Loucy (cell line): Measurements from ENCODE around the gene CCDC47.

Experiments used
- H2AFZ ChIP-seq: fragments of 200-600 bp; sonication (generic); 2 replicates; pipeline ENCODE4 v1.6.0; 2016; ENCODE audit warnings: antibody characterized with exemption, mild to moderate bottlenecking, low read length, moderate library complexity
- H3F3A ChIP-seq: fragments of 200-600 bp; 2 replicates; pipeline ENCODE4 v1.6.0; 2016; ENCODE audit warnings: antibody characterized with exemption, low read depth, mild to moderate bottlenecking
- H3K27me3 ChIP-seq: fragments of 200-600 bp; sonication (generic); 2 replicates; pipeline ENCODE4 v1.6.1; 2014; ENCODE audit warnings: low read length, mild to moderate bottlenecking; ENCODE audit not compliant: insufficient read depth, poor library complexity, severe bottlenecking
- H3K36me3 ChIP-seq: fragments of 200-600 bp; sonication (generic); 2 replicates; pipeline ENCODE4 v1.6.1; 2016; ENCODE audit warnings: low read length; ENCODE audit not compliant: insufficient read depth
- H3K4me1 ChIP-seq: fragments of 200-600 bp; sonication (generic); 2 replicates; pipeline ENCODE4 v1.5.1; 2014; ENCODE audit warnings: low read length, mild to moderate bottlenecking; ENCODE audit not compliant: insufficient read depth, poor library complexity, severe bottlenecking
- H3K4me2 ChIP-seq: fragments of 200-600 bp; sonication (generic); 2 replicates; pipeline ENCODE4 v1.6.0; 2014; ENCODE audit warnings: antibody characterized with exemption, low read length, low read depth, mild to moderate bottlenecking; ENCODE audit not compliant: poor library complexity, severe bottlenecking
- H3K4me3 ChIP-seq: fragments of 200-600 bp; sonication (generic); 2 replicates; pipeline ENCODE4 v1.5.1; 2014; ENCODE audit warnings: low read length, mild to moderate bottlenecking, mixed read lengths; ENCODE audit not compliant: poor library complexity, severe bottlenecking
- H3K79me2 ChIP-seq: fragments of 200-600 bp; sonication (generic); 2 replicates; pipeline ENCODE4 v1.6.1; 2014; ENCODE audit warnings: low read length; ENCODE audit not compliant: insufficient read depth
- H3K9ac ChIP-seq: fragments of 200-600 bp; sonication (generic); 2 replicates; pipeline ENCODE4 v1.6.0; 2014; ENCODE audit warnings: mild to moderate bottlenecking, low read depth, low read length, moderate library complexity; ENCODE audit not compliant: poor library complexity, severe bottlenecking
- H3K9me2 ChIP-seq: fragments of 200-600 bp; sonication (generic); replicated peaks from 2 replicates; pipeline ENCODE4 v1.6.1; 2016; ENCODE audit warnings: low read depth, low read length, mixed read lengths
- H3K9me3 ChIP-seq: fragments of 200-600 bp; sonication (generic); 2 replicates; pipeline ENCODE4 v1.6.1; 2014; ENCODE audit warnings: mild to moderate bottlenecking, antibody characterized with exemption, low read length, low read depth; ENCODE audit not compliant: insufficient read depth
- H4K20me1 ChIP-seq: fragments of 200-600 bp; sonication (generic); 2 replicates; pipeline ENCODE4 v1.6.0; 2014; ENCODE audit warnings: antibody characterized with exemption, low read length, mild to moderate bottlenecking; ENCODE audit not compliant: insufficient read depth, poor library complexity, severe bottlenecking
- EZH2phosphoT487 ChIP-seq: fragments of 200-600 bp; IDR thresholded peaks from 2 replicates; pipeline ENCODE4 v1.6.1; 2018; ENCODE audit warnings: antibody characterized with exemption, mild to moderate bottlenecking, moderate library complexity, borderline replicate concordance
- TF ChIP-seq, protein P1 (sequence below): fragments of 200-600 bp; sonication (generic); conservative IDR thresholded peaks from 2 replicates; pipeline ENCODE4 v1.5.1; 2014; ENCODE audit warnings: mild to moderate bottlenecking, antibody characterized with exemption, low read length

The CCDC47 gene

DNA sequence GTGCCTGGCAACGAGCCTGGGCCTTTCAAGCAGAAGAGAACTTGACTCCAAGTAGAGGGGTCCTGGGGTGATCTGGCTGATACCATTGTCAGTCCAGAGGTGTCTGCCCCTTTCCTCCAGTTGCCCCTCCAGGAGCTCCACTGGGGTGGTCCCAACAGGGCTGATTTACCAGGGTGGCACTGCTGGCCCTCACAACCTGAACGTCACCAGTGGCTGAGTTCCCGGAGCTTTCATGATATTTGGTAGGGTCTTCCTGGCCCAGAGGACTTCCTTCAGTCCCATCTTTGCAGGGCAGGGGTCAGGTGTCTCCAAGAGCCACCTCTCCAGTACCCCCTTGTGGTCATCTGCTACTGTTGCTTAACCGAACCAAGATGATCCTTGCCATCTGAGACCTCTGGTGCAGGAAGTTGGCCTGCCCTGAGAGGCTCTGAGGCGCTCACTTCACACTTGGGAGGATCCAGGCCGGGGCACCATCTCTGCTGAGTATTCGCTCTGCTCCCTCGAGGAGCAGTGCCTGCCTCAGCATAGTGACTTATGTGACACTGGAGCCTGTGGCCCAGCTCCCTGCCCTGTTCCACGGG is 76.9 kb downstream of the CCDC47 start:
- Histone ChIP-seq H3K27me3 (no peaks in the 10 kb centered on the region), H2AFZ (no peak overlapping the region), H3K4me2 (peak overlapping the region; percentile 94), H3K36me3 (peaks cover 33% of the 10 kb centered on the region; the same call in 1 of the 2 replicates), H3K4me3 (no peak overlapping the region), H3F3A (0 out of 2 replicates have a peak, but pooled peaks cover 3% of the 10 kb centered on the region), H3K9me2 (no peaks in the 10 kb centered on the region), H4K20me1 (peaks cover 11% of the 10 kb centered on the region), H3K4me1 (peaks cover 25% of the 10 kb centered on the region), H3K9ac (peak overlapping the region; percentile 91), H3K9me3 (no peaks in the 10 kb centered on the region), H3K79me2 (peaks cover 32% of the 10 kb centered on the region; the same call in 1 of the 2 replicates)
- TF ChIP-seq, protein P1, sequence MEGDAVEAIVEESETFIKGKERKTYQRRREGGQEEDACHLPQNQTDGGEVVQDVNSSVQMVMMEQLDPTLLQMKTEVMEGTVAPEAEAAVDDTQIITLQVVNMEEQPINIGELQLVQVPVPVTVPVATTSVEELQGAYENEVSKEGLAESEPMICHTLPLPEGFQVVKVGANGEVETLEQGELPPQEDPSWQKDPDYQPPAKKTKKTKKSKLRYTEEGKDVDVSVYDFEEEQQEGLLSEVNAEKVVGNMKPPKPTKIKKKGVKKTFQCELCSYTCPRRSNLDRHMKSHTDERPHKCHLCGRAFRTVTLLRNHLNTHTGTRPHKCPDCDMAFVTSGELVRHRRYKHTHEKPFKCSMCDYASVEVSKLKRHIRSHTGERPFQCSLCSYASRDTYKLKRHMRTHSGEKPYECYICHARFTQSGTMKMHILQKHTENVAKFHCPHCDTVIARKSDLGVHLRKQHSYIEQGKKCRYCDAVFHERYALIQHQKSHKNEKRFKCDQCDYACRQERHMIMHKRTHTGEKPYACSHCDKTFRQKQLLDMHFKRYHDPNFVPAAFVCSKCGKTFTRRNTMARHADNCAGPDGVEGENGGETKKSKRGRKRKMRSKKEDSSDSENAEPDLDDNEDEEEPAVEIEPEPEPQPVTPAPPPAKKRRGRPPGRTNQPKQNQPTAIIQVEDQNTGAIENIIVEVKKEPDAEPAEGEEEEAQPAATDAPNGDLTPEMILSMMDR: peak; percentile 69
- no peak for TF ChIP-seq EZH2phosphoT487

DNA sequence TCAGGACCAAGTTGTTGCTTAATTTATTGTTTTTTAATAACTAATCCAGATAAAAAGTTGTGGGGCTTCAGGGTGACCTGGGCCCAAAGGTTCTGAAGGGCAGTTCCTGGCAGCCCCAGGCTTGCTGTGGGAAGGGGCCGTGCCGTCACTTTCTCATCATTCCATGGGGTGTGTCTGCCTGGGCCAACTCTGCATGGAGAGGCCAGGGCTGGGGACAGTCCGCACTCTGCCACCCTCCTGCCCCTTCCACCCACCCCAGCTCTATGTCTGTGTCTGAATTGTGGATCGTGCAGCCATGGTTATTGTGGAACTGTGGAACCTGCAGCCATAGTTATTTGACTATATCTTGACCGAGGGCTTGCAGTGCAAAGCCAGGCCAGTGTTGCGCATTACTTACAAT is 77.5 kb downstream of the CCDC47 start:
- Histone ChIP-seq H3K9me3 (no peaks in the 10 kb centered on the region), H3K9ac (no peak overlapping the region), H3K79me2 (peaks cover 26% of the 10 kb centered on the region; the same call in 1 of the 2 replicates), H3K4me1 (peaks cover 20% of the 10 kb centered on the region), H3K36me3 (peaks cover 39% of the 10 kb centered on the region; the same call in 1 of the 2 replicates), H3K4me2 (no peak overlapping the region), H3K4me3 (no peak overlapping the region), H2AFZ (no peak overlapping the region), H4K20me1 (peaks cover 11% of the 10 kb centered on the region), H3F3A (no peaks in the 10 kb centered on the region), H3K9me2 (no peaks in the 10 kb centered on the region), H3K27me3 (no peaks in the 10 kb centered on the region)
- TF ChIP-seq EZH2phosphoT487: no peak
- TF ChIP-seq, protein P1: no peak
